Mesenchymal stem cell (in vitro differentiated cells and primary cell): ENCODE data around the gene ARHGAP6.

Experiments used
- DNase-seq: peaks from one replicate; pipeline ENCODE4 v3.0.0-alpha.2; 2013
- H2AFZ ChIP-seq: one replicate; pipeline ENCODE4 v1.6.1; 2013; ENCODE audit warnings: low read depth, mild to moderate bottlenecking, control low read depth, inconsistent platforms, low read length, moderate library complexity
- H2AK5ac ChIP-seq: 2 replicates; pipeline ENCODE4 v1.6.1; 2013; ENCODE audit warnings: low read length, moderate library complexity, mild to moderate bottlenecking, inconsistent platforms; ENCODE audit not compliant: severe bottlenecking
- H2BK120ac ChIP-seq: one replicate; pipeline ENCODE4 v1.6.1; 2013; ENCODE audit warnings: low read depth, mild to moderate bottlenecking, inconsistent platforms, low read length, moderate library complexity
- H2BK12ac ChIP-seq, 2 experiments: one replicate each; pipeline ENCODE4 v1.6.1; 2013; ENCODE audit warnings: inconsistent platforms in 2 of 2, low read length in 2 of 2, mild to moderate bottlenecking in 2 of 2, moderate library complexity in 2 of 2, control low read depth in 1 of 2
- H2BK15ac ChIP-seq: one replicate; pipeline ENCODE4 v1.6.1; 2013; ENCODE audit warnings: mild to moderate bottlenecking, low read depth, inconsistent platforms; ENCODE audit not compliant: poor library complexity, severe bottlenecking
- H2BK5ac ChIP-seq: 2 replicates; pipeline ENCODE4 v1.6.1; 2013; ENCODE audit warnings: low read depth, mild to moderate bottlenecking, low read length, control low read depth, inconsistent platforms; ENCODE audit not compliant: poor library complexity, severe bottlenecking
- H3K14ac ChIP-seq, 2 experiments: one replicate each; pipeline ENCODE4 v1.6.1; 2013; ENCODE audit warnings: inconsistent platforms in 2 of 2, low read length in 2 of 2, control low read depth in 1 of 2, mild to moderate bottlenecking in 1 of 2, moderate library complexity in 1 of 2
- H3K18ac ChIP-seq, 2 experiments: one replicate each; pipeline ENCODE4 v1.6.1; 2013; ENCODE audit warnings: inconsistent platforms in 2 of 2, low read length in 2 of 2, control low read depth in 1 of 2, low read depth in 1 of 2, mild to moderate bottlenecking in 1 of 2
- H3K23ac ChIP-seq, 2 experiments: one replicate each; pipeline ENCODE4 v1.6.1; 2013; ENCODE audit warnings: inconsistent platforms in 2 of 2, low read length in 2 of 2, mild to moderate bottlenecking in 2 of 2, moderate library complexity in 2 of 2, control low read depth in 1 of 2
- H3K27ac ChIP-seq: 2 replicates; pipeline ENCODE4 v1.5.1; 2013; ENCODE audit warnings: mild to moderate bottlenecking, moderate library complexity, low read length, control low read depth, inconsistent platforms; ENCODE audit not compliant: poor library complexity, severe bottlenecking
- H3K27me3 ChIP-seq, 2 experiments: 2 replicates each; pipeline versions ENCODE4 v1.6.1 to v1.7.0; 2013; ENCODE audit warnings: low read length in 2 of 2, mild to moderate bottlenecking in 2 of 2, moderate library complexity in 2 of 2, control low read depth in 1 of 2, inconsistent platforms in 1 of 2; ENCODE audit not compliant: control insufficient read depth in 1 of 2, insufficient read depth in 1 of 2
- H3K36me3 ChIP-seq, 2 experiments: 2 replicates each; pipeline versions ENCODE4 v1.6.1 to v1.7.0; 2013; ENCODE audit warnings: low read length in 2 of 2, control low read depth in 1 of 2, inconsistent platforms in 1 of 2, low read depth in 1 of 2, mild to moderate bottlenecking in 1 of 2; ENCODE audit not compliant: insufficient read depth in 2 of 2, control insufficient read depth in 1 of 2
- H3K4ac ChIP-seq, 2 experiments: one replicate each; pipeline ENCODE4 v1.6.1; 2013; ENCODE audit warnings: inconsistent platforms in 2 of 2, low read length in 2 of 2, mild to moderate bottlenecking in 2 of 2, moderate library complexity in 2 of 2, control low read depth in 1 of 2, low read depth in 1 of 2
- H3K4me1 ChIP-seq: 2 replicates; pipeline ENCODE4 v1.6.1; 2013; ENCODE audit warnings: low read depth, low read length, control low read depth; ENCODE audit not compliant: control insufficient read depth, insufficient read depth
- H3K4me2 ChIP-seq: 2 replicates; pipeline ENCODE4 v1.6.1; 2013; ENCODE audit warnings: low read length, mild to moderate bottlenecking, inconsistent platforms; ENCODE audit not compliant: poor library complexity, severe bottlenecking
- H3K4me3 ChIP-seq, 2 experiments: 2 replicates each; pipeline versions ENCODE4 v1.5.1 to v1.7.0; 2013; ENCODE audit warnings: low read length in 2 of 2, mild to moderate bottlenecking in 2 of 2, control low read depth in 1 of 2, low read depth in 1 of 2; ENCODE audit not compliant: insufficient read depth in 1 of 2
- H3K79me1 ChIP-seq: replicated peaks from 2 replicates; pipeline ENCODE4 v1.6.1; 2013; ENCODE audit warnings: mild to moderate bottlenecking, control low read depth, low read length, inconsistent platforms; ENCODE audit not compliant: poor library complexity, severe bottlenecking
- H3K9ac ChIP-seq: 2 replicates; pipeline ENCODE4 v1.7.0; 2013; ENCODE audit warnings: mild to moderate bottlenecking, low read length, moderate library complexity
- H3K9me3 ChIP-seq: 2 replicates; pipeline ENCODE4 v1.7.0; 2013; ENCODE audit warnings: mild to moderate bottlenecking, low read length; ENCODE audit not compliant: control insufficient read depth
- H4K8ac ChIP-seq: one replicate; pipeline ENCODE4 v1.6.1; 2013; ENCODE audit warnings: inconsistent platforms, mild to moderate bottlenecking, low read length, moderate library complexity
- H4K91ac ChIP-seq: one replicate; pipeline ENCODE4 v1.6.1; 2013; ENCODE audit warnings: mild to moderate bottlenecking, low read length, inconsistent platforms
- WGBS: methylation state at CpG from one replicate; pipeline ENCODE4 v1.1.7; 2013; ENCODE audit warnings: mixed read lengths; 5-methylcytosine and 5-hydroxymethylcytosine counted together

The ARHGAP6 gene

GRCh38 chrX:11206716-11207115, 459.0 kb downstream of the ARHGAP6 start:
- Histone ChIP-seq H3K9me3 (no peaks in the 10 kb centered on the region), H3K18ac (no peak overlapping the region), H2AFZ (no peak overlapping the region), H3K4me2 (no peak overlapping the region), H3K9ac (no peak overlapping the region), H3K79me1 (no peaks in the 10 kb centered on the region), H2BK120ac (no peak overlapping the region), H2BK5ac (no peak overlapping the region), H3K14ac (no peak overlapping the region), H3K27ac (no peak overlapping the region), H2BK15ac (no peak overlapping the region), H3K36me3 (no peaks in the 10 kb centered on the region), H3K23ac (no peak overlapping the region), H3K4me3 (no peak overlapping the region), H2AK5ac (no peak overlapping the region), H2BK12ac (no peak overlapping the region), H3K4ac (no peak overlapping the region), H3K4me1 (no peaks in the 10 kb centered on the region), H4K91ac (no peak overlapping the region), H4K8ac (no peak overlapping the region), H3K27me3 (no peaks in the 10 kb centered on the region)
- no peak for DNase-seq
- no CpG with 5 or more reads among the region's 1 CpG for WGBS

GRCh38 chrX:11205796-11206195, 459.9 kb downstream of the ARHGAP6 start:
- Histone ChIP-seq H3K4me2 (no peak overlapping the region), H3K9ac (no peak overlapping the region), H3K36me3 (no peaks in the 10 kb centered on the region), H3K4me3 (no peak overlapping the region), H3K4me1 (no peaks in the 10 kb centered on the region), H3K14ac (no peak overlapping the region), H3K9me3 (no peaks in the 10 kb centered on the region), H3K23ac (no peak overlapping the region), H3K4ac (no peak overlapping the region), H2BK5ac (no peak overlapping the region), H2AK5ac (no peak overlapping the region), H2BK12ac (no peak overlapping the region), H3K27ac (no peak overlapping the region), H2BK15ac (no peak overlapping the region), H3K79me1 (no peaks in the 10 kb centered on the region), H2AFZ (no peak overlapping the region), H3K27me3 (no peaks in the 10 kb centered on the region), H4K91ac (no peak overlapping the region), H3K18ac (no peak overlapping the region), H2BK120ac (no peak overlapping the region), H4K8ac (no peak overlapping the region)
- WGBS = 79% methylated on average over 2 of the region's 4 CpGs
- DNase-seq = no peak

- 93% methylated on average over 1 of the region's 1 CpG for WGBS
- Histone ChIP-seq H3K14ac (no peak overlapping the region), H4K8ac (no peak overlapping the region), H3K4me2 (no peak overlapping the region), H2BK15ac (no peak overlapping the region), H4K91ac (no peak overlapping the region), H3K36me3 (peaks cover 0 to 4% of the 10 kb centered on the region in 2 experiments), H3K4me3 (no peak overlapping the region), H3K27ac (no peak overlapping the region), H3K23ac (no peak overlapping the region), H3K79me1 (no peaks in the 10 kb centered on the region), H3K4ac (no peak overlapping the region), H3K27me3 (no peaks in the 10 kb centered on the region), H3K4me1 (no peaks in the 10 kb centered on the region), H2AFZ (no peak overlapping the region), H3K9ac (no peak overlapping the region), H2BK12ac (no peak overlapping the region), H2AK5ac (no peak overlapping the region), H3K9me3 (no peaks in the 10 kb centered on the region), H2BK120ac (no peak overlapping the region), H2BK5ac (no peak overlapping the region), H3K18ac (no peak overlapping the region)
- no peak for DNase-seq
Measured at GRCh38 chrX:11197671-11198070, 468.0 kb downstream of the ARHGAP6 start.

- no peak overlapping the region for H4K8ac ChIP-seq
- H3K4me3 ChIP-seq = no peak overlapping the region
- peaks cover 0 to 4% of the 10 kb centered on the region in 2 experiments for H3K36me3 ChIP-seq
- H3K9me3 ChIP-seq = no peaks in the 10 kb centered on the region
- no peak overlapping the region for H3K4ac ChIP-seq
- no peaks in the 10 kb centered on the region for H3K27me3 ChIP-seq
- H3K4me2 ChIP-seq = no peak overlapping the region
- H2AK5ac ChIP-seq = no peak overlapping the region
- H2BK15ac ChIP-seq = no peak overlapping the region
- H3K23ac ChIP-seq = no peak overlapping the region
- no peak for DNase-seq
- 100% methylated on average over 2 of the region's 2 CpGs for WGBS
- no peak overlapping the region for H3K18ac ChIP-seq
- H2AFZ ChIP-seq = no peak overlapping the region
- no peaks in the 10 kb centered on the region for H3K79me1 ChIP-seq
- no peak overlapping the region for H3K27ac ChIP-seq
- no peak overlapping the region for H3K14ac ChIP-seq
- H4K91ac ChIP-seq = no peak overlapping the region
- no peaks in the 10 kb centered on the region for H3K4me1 ChIP-seq
- H2BK5ac ChIP-seq = no peak overlapping the region
- no peak overlapping the region for H2BK120ac ChIP-seq
- no peak overlapping the region for H2BK12ac ChIP-seq
- H3K9ac ChIP-seq = no peak overlapping the region
Measured at GRCh38 chrX:11196476-11196875, 469.2 kb downstream of the ARHGAP6 start.
